H54 (cell line): ENCODE measurements around the gene KLF7.

Source experiments
- DNase-seq: peaks from one replicate; pipeline ENCODE4 v3.0.0; 2011; ENCODE audit warnings: low spot score, mixed read lengths; ENCODE audit not compliant: insufficient read length
- FAIRE-seq: peaks from 3 replicates; lab custom pipeline; 2011; peaks lifted over from hg19 to GRCh38; lab: Jason Lieb, UNC
- POLR2A ChIP-seq: IDR thresholded peaks from 2 replicates; pipeline ENCODE4 v1.6.1; 2011; ENCODE audit warnings: low read depth, mild to moderate bottlenecking, low read length

The KLF7 gene

DNA sequence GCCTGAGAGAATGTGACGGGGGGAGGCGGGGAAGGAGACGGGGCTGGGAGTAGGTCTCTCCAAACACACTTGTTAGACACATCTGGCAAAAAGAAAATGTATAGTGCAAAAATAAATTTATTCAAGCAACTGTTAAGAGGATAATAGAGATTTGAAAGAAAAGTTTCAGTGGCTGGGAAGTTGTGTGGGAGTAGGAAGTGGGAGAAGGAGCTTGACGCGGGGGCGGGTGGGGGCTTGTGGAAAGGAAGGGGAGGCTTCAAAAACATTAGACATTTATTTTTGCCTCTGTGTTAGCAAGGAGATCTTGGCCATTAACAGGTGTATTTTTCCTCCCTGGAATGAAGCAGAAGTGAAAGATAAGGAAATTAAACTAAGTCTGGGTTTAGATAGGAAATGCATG lies 90.3 kb downstream of the KLF7 start:
- FAIRE-seq (no peak), DNase-seq (no peak)
- no peak for TF ChIP-seq POLR2A

DNA sequence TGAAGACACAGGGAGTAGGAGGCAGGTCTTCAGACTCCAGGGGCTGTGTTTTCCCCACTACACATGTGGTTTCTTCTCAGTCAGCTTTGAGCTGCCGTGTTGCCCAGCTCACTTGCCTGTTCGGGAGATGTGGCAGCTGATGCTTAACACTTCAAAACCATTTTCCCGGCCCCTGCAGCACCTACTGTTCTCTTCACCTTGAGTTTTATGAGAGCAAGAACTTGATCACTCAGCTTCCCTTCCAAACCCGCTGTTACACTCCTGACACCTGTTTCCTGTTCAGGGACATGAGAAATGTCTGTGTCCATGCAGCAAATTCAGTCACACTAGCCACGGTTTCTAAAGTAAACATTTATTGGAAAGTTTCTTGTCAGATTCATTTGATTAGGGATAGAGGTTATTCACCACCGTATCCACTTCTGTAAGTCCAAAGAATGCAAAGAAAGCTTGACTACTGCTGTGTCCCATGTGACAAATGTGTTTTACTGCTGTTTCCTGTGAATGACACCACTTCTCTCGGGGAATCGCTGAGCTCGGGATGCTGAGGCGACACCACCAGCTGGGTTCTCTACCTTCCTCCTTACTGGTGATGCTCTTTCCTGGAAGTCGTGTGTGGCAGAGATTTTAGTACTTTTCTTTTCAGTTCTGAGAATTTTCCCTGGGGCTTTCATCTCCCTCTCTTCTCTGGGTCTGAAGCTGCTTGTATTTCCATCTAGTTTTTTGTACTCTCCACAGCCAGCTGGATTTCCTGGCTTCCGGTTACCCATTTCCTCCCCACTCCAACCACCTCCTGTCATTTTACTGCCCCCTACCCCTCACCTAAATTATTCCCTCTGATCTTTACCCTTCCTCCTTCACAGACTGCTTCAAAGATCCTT lies 91.7 kb downstream of the KLF7 start:
- FAIRE-seq = no peak

DNA sequence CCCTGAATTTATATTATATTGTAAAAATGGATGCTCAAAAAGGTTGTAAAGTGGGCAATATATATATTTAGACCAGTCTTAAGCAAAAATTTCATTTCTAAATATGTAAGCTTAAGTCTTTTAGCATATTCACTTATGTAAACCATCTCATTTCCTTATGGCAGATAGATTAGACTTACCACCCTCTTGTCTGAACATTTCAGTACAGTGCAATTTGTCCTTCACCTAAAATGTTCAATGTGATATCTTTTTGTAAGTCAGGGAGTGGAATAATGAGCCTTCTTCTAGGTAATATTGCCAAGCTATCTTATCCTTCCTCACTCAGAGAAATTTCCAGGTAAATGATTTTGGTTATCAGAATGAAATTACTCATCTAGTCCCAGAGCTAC lies 92.3 kb downstream of the KLF7 start:
- DNase-seq (no peak), FAIRE-seq (no peak)
- no peak for TF ChIP-seq POLR2A

More for the DNA sequence above, 91.7 kb downstream of the KLF7 start:
- no peak for TF ChIP-seq POLR2A
- no peak for DNase-seq

DNA sequence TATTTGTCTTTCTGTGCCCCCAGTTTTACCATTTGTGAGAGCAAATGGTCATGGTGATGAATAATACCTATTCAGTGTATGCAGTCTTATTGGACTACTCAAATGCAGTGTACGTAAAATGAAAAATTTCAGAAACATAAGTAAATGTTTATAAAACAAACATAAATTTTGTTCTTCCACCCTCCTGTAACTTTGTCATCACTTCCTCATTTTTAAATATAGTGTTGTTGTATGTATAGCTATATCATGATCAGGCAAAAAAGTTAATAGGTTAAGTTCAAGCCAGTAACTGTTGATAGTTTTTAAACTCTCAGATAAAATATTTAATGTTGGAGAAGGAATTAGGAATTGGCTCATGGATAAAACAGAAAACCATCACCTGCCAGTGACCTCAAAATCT lies 93.2 kb downstream of the KLF7 start:
- TF ChIP-seq POLR2A = no peak
- FAIRE-seq (no peak), DNase-seq (no peak)

DNA sequence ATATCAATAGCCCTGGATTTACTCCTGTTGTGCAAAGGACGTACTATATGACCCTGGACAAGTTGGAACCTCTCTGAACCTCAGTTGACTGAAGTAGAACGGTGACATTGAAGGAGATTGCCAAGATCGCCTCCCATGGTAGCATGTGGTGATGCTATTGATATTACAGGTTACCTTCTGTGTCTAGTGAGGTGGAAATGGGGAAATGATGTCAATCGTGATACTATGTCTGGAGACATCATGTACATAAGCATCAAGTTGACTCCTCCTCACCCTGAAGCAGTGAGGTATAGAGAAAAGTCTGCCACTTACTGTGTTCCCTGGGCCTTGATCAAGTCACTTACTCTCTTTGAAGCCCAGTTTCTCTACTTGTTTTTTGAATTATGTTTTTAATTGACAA lies 93.9 kb downstream of the KLF7 start:
- no peak for TF ChIP-seq POLR2A
- FAIRE-seq = no peak
- no peak for DNase-seq

DNA sequence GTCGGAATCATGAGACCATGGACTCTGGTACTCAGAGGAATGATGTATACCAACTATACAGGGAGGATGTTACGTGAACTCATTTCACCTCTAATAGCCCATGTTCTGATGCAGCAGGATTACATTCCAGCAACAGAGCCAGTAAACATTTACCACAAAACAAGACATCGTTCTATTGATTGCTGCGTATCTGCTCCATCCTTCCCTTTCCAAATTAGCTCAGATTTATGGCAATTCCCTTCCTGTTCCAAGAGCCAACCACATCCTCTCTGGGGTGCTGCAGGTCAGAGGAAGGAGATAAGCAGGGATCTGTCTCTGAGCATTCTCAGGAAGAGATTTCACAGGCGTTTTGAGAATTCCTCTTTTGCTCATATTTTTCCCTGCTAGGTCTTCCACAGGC lies 98.3 kb downstream of the KLF7 start:
- DNase-seq (no peak), FAIRE-seq (no peak)
- TF ChIP-seq POLR2A = no peak

DNA sequence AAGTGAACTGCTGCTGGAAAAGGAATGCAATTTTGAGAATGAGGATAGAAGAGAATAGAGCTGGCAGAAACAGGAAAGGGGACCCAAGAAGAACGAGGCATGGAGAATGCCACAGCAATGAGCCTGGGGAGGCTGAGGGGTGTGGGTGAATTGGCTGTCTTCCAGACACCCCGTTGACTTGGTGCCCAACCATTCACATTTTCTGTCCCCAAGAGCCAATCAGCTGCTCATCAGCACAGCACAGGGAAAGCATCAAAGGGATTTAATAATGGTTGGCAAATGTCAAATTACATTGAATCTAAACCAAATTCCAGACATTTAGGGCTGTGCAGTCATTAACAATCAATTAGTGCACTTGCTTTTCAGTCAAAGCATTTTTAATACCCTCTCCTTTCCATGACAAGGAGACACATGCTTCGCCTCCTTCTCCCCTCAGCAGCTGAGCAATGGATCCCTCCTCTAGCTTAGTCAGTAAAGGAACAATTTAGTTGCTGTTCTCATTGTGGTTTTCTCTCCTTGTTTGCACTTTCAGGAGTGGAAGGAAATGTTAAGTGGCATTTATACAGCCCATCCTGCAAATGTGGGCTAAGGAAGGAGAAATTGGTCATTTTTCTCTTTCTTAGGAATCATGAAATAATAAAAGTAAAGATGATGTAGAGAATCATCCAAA lies 98.8 kb downstream of the KLF7 start:
- DNase-seq (no peak), FAIRE-seq (no peak)
- TF ChIP-seq POLR2A = no peak

DNA sequence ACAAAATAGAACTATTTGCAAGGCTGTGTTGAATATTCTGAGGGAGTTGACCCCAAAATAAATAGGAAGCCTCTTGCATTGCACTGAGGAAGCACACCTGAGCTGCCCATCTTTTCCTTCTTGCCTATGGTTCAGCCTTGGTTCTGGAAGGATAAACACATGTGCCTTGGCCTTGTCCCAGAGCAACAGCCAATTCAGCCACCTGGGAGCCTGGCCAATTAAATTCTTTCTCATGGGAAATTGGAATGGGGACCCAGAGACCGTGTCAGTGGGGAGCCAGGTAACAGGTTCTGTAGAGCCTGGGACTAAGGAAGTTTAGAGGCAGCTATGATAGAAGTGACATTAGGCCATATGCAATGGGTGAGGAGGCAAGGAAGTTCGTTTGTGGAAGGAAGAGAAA lies 99.6 kb downstream of the KLF7 start:
- TF ChIP-seq POLR2A = no peak
- DNase-seq (no peak), FAIRE-seq (no peak)

DNA sequence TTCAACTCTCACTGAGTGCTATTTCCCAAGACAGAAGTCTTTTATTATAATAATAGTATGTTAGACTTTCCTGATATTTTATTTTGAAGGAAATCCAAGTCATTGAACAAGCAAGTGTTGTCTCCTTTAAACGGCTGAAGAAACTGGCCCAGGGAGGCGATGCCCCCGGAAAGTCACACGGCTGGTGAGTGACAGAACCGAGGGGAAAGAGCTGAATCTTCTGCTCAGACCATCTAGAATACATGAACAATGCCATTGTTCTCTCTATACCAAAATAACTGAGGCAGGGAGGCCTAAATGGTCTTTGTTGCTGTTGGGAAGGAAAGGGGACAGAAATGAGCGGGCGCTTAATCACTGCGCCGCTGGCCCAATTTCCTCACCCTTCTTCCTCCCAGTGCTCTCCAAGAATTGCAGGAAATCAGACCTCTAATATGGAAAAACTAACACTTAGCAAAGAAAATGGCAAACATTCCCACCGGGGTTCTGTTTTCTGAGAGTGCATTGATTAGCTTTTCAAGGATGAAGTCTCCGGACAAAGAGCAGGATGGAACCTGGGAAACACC lies 101.5 kb downstream of the KLF7 start:
- DNase-seq = no peak
- no peak for TF ChIP-seq POLR2A
- no peak for FAIRE-seq

DNA sequence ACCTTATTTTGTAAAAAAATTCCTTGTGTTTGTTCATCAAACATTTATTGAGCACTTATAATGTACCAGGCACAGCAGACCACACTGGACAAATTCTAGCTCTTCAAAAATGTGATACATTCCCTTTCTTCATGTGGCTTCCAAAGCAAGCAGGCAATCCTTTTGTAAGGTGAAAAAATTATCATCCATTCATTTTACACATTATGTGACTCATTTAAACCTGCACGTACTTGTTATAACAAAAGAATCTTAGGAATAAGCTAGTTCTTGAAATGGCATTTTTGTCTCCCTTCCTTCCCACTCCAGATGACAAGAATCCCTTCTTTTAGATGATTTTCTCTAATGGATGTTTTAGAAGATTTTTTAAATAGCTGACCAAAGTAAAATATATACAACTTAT lies 104.6 kb downstream of the KLF7 start:
- DNase-seq (no peak), FAIRE-seq (no peak)
- no peak for TF ChIP-seq POLR2A

DNA sequence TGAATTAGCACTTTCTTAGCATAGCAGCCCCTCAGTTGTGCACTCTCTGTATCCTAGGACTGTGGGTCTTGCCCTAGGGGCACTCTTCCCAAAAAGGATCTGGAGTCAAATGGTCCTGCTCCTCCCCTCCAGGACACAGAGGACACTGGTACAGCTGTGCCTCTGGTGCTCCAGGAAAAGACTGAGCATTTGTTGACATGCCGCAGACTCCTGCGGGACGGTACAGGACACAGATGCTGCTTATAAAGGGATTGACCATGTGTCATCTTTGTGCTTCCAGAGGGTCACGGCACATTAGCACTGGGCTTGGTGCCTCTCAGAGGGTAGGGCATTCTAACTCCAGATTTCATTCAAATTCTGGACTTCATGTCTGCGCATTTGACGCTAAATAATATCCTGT lies 110.5 kb downstream of the KLF7 start:
- no peak for FAIRE-seq
- DNase-seq = no peak
- no peak for TF ChIP-seq POLR2A

DNA sequence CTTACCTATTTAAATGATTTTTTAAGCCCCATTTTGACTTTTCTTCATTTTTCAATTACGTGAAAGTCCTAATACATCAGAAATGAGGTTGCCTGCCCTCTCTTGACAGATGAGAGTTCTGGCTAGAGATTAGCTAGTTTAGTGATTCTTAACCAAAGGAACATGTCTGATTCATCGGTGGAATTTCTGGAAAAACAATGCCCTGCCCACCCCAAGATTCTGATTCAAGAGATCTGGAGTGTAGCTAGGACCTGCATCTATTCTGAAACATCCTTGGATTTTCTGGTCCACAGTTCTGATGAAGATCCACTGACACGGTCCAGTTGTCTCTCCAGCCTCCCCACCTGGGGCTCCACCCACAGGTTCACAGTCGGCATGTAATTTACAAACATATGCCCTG lies 111.2 kb downstream of the KLF7 start:
- TF ChIP-seq POLR2A = no peak
- no peak for FAIRE-seq
- no peak for DNase-seq

DNA sequence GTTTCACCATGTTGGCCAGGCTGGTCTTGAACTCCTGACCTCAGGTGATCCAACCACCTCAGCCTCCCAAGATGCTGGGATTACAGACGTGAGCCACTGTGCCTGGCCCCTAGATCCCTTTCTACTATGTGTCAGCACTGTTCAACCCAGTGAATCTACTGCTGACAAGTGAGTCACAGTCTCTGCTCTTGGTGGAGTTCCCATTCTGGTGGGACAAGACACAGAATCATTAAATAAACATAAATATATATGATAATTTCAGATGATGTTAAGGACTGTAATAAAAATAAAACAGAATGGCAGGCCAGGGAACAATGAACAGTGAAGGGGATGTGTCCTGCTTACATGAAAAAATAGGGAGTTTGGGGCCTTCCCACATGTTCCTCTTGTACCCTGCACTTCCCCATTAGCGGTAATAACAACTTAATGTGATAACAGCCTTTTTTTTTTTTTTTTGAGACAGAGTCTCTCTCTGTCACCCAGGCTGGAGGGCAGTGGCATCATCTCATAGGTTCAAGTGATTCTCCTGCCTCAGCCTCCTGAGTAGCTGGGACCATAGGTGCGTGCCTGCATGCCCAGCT lies 114.3 kb downstream of the KLF7 start:
- DNase-seq (no peak), FAIRE-seq (no peak)
- TF ChIP-seq POLR2A = no peak

DNA sequence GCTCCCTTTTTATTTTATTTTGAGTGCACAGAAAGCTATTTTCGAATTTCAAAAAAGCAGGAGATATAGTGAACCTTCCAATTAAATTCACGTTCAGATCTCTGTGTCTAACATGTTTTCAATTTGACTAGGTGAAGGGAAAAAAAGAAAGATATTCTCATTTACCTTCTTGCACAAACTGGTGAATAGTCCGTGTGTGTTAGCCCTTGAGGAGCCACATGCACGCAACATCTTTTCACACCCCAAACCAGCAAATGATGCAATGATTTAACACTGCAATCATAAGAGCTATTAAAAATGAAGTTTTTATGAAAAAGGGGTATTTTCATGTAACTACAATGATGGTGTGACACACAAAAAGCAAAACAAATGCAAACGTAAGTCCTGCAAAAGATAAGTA lies 116.6 kb downstream of the KLF7 start:
- DNase-seq (no peak), FAIRE-seq (no peak)
- TF ChIP-seq POLR2A = no peak
